Medulla oblongata (tissue), 1 donor: ENCODE data around the gene PHLDB2.

Experiments used
- DNase-seq: peaks from one replicate; pipeline ENCODE4 v3.0.0-alpha.2; 2015; ENCODE audit errors: extremely low spot score

The PHLDB2 gene

DNA sequence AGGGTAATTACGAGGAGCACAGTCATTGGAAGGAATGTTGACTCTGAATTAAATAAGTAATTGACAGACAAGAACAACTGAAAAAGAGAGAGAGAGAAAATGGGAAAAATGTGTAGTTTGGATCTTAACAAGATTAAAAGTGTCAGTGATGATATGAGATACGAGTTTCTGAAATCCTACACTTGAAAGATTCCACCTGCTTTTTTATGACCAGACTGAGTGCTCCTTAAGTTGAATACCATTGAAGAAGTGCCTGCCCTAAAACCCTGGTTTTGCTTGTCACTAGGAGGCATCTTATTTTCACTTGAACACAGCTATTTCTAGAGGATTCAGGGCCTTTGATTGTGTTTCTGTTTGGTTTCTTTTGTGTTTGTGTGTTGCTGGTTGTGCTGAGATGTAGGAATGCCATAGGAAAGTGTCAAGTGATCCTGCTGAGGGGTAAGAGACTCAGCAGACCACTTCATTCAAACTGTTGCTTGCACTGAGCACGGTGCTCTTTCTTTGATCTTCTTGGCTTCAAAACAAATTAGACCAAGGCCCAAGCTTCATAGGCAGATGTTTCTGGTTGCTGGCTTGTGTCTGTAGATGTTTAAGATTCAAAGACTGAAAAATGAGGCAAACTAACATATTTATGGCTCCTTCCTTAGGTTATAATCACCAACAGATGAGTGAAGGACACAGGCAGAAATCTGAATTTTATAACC lies 102.5 kb downstream of the PHLDB2 start:
- DNase-seq = no peak

DNA sequence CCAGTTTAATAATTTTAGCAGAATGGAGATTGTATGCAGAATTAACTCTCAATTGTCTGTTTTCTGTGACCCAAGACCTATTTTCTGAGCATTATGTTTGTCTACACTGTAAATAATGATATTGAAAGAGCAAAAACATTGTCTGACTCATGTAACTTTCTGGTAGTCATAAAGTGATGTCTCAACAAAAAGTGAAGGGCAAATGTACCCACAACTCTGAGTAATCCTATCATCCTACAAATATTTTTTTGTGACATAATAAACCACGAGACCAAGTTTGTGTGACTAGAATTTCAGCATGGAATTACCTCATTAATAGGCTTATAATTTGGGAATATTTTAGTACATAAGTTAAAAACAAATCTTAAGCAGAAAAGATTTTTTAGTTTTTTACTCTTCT lies 104.4 kb downstream of the PHLDB2 start:
- DNase-seq = no peak

DNA sequence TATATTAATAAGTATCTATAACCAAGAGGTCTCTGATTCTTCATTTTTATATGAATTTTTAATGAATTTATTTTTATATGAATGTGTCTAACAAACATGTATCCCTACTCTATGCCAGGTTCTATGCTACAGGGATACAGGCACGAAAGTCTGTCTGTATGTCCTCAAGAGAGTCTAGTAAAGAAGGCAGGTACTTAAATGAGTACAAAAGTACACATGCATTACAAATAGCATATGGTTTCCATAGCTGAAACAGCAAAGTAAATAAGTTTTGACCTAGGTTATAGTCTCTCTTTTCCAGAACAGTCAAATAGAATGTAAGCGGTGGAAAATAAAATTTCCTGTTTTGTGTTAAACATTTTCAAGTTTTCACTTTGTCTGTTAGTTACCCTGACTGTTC lies 106.4 kb downstream of the PHLDB2 start:
- DNase-seq = no peak

DNA sequence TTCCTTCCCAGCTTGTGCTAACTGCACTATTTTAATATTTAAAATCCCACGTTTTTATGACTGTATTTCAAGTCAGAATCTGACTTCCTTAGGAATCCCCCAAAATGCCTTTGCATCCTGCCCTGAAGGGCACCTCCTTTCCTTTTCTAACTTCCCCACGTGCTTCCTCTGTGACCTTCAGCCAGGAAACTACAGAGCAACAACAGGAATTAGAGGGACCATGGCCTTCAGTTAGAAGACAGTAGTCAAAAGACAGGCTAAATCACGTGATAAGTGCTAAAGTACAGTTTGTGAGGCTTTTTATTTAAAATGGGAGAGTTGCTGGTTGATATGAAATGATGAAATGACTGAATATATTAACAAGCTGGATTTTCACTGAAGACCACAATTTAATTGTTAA lies 108.0 kb downstream of the PHLDB2 start:
- DNase-seq = no peak

DNA sequence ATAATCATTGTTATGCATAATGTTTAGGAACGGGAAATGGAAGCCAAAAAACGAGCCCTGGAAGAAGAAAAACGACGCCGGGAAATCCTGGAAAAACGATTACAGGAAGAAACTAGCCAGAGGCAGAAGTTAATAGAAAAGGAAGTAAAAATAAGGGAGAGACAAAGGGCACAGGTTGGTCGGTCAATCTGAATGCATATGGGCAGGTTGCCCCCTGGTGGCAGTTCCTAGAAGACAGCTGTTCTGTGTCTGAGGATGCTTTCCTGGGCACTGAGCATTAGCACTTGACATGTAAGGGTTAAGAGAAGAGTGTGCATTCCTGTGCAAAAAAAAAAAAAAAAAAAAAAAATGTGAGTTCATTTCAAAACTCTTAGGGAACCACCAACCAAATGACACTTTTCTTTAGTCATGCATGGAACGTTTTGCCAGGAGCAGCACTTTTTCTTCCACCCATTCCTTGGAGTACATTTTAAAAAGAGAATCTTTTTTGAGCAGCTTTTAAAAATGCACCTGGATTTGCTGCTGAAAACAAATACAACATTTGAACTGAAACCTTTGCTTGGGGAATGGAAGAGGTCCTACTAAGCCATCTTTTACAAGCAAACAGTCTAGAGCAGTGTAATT lies 108.7 kb downstream of the PHLDB2 start:
- DNase-seq = peak; percentile 91

DNA sequence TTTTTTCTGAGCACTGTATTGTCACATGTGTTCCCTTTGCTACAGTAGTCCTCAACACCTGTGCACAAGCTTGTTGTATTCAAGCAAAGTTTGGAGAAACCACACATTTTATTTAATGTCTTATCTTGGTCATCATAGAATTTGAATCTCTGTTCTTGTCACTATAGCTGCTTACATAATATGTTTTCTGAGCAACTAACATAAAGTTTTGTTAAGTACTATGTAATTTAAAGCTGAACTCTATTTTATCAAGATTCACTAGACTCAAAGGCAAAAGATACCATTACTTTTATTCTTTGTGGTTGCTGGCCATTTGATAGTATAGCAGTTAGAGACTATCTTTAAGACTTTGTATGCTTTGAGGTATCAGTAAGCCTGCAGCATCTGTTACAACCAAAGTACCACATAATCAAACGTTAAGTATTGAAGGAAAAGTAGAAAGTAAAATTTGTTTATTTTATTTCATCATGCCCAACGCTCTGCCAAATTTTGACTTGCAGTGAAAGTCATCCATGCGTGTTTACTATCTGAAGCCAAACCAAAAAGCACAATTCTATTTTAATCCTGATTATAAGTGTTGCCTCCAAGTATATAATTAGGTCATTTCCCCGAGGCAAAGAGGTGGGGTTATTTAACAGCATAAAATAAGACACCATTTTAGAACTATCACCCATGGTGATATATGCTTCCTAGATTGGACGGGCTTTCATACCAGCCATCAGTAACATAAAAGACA lies 109.4 kb downstream of the PHLDB2 start:
- no peak for DNase-seq

DNA sequence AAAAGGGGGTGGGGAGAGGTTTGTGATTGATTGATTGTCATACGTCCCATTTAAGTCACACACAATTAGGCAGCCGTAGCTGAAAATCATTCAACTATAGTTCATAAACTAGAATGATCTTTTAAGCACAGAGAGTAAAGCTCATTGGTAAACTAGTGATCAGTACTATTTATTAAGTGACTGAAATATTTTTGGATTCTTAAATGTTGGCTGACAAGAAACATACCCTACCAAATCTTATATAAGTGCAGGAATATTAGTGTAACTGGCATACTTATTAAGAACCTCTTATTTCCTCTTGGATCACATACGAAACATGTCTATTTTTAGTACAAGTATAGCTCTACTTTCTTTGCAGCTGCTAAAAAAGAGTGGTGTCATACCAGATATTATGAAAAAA lies 111.3 kb downstream of the PHLDB2 start:
- DNase-seq = no peak

DNA sequence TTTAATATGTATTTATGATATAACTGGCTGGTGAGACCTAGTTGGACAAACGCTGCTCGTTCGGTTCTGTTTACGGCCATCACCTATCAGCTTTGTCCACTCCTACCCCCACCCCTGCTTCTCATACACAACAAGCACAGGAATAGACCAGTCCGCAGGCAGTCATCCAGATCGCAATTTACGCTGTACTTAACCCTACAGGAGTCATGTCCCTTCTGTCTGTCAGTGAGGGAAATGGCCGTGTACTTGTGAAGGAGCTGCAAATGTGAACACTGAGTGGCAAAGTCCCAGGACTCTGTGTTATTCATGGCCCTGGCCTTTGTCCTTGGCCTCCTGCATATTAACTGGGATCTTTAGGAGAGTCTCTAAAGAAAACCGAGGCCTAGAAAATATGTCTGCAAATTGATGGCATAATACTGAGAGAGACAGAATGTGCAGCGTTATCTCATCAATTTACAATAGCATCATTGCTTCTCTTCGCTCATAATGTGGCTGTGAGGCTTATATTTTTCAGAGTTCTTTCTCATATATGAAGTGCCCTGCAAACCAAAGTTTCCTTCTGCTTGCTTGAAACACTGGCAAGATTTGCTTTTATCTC lies 112.6 kb downstream of the PHLDB2 start:
- DNase-seq = no peak

DNA sequence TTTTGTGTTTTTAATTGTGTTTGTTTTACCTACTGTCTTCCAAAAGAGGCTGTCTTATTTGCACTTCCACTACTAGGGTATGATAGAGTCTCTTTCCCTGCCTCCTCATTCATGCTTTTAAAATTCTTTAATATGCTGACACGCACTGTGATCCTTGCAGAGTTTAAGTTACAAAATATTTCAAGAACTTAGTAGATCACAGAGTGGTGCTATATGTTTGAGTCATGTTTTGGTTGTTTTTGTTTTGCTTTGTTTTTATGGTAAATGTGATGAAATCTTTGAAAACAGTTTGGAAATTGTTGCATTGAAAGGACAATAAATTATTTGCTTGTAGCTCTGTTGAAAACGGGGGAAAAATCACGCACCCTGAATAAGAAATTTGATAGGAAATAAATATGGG lies 113.8 kb downstream of the PHLDB2 start:
- no peak for DNase-seq

DNA sequence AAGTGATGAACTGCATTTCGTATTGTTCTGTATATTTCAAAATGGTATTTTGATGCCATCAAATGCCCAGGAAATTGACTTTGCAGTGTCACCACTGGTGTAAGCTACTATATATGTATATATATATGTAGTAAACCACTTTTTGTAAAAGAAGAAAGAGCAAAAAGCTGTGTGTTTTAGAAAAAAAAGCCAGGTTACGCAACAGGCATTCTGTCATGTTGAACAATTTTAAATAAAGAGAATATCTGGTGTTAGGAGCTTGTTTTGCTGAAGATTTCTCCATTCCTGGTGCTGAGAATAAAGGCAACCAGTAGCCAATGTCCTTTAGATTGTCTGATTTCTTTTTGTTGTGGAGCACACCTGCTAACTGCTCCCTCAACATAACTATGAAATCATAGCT lies 116.1 kb downstream of the PHLDB2 start:
- no peak for DNase-seq

DNA sequence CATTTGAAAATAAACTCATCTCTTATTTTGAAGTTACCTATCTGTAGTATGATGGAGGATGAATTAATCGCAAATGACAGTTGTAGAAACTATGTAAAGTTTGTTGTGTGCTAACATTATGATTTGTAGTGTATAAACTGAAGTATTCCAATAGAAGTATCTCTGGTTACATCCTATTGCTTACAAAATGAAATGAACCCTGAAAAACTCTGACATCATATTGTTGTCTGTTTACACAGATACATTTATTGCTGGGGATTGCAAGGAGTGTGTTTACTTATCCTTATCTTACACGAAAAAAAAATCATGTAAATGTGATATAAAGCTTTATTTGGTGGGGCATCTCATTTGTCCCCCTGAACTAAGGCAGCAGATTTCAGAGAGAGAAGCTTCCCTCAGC lies 117.2 kb downstream of the PHLDB2 start:
- DNase-seq = no peak

DNA sequence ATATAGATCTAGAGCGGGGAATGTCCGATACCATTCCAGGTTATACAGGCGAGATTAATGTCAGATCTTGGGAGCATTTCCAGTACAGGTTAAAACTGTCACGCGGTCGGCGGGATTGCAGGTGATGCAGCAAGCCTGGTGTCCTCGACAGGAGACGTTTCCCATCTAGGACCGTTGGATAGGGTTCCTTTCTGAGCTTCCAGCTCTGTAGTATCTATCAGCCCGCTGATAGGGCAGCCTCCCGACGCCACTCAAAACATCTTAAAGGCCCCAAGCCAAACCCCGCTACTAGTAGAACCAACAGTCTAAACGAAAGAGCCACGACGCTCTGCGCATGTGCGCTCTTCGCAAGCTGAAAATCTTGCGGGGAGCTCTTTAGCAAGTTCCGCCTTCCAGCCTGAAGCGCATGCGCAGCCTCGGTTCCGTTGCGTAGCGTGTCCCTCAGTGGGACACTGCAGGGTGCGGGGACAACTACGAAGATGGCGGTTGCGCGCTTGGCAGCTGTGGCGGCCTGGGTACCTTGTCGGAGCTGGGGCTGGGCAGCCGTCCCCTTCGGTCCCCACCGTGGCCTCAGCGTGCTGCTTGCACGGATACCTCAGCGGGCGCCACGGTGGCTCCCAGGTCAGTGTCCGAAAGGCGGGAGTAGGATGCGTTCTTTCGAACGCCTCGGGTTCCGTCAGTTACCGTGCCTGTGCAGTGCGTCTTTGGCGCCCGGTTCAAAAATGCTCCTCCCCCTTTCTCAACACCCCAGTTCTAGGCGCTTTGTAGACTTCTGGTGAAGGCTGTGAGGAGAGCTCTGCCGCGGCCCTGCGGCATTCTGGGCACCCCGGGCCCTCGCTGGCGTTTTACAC lies 119.7 kb downstream of the PHLDB2 start, which contains the start of gene ABHD10:
Gene ABHD10 (plus strand): TSS at position 444 of the 851 bp plus-strand sequence. CDS start 36 bp downstream, at position 480.
- peak; percentile 99 for DNase-seq

DNA sequence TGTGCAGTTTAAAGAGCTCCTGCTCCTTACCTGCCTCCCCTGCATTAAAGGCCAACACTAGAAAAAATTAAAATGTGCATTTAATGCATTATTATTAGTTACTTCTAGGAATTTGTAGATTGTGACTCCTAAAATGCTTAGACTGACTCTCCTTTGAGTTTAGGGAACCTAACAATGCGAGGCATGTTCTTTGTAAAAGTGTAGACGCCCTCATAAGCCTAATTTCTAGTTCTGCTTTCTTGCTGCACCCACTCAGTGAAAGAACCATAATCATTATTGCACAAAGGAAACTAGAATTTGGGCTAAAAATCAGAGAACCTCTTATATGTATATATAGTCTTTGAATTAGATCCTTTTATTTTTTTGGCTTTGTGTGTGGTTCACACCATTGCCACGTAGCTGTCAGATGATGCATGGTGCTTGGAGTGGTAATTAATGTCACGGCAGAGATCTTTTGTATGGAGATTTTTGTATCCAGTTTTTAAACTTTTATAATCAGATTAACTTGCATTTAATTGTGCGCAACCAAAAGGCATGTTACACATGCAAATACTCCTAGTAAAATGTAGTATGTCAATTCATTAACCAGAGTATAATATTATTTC lies 120.5 kb downstream of the PHLDB2 start:
- peak; percentile 55 for DNase-seq

DNA sequence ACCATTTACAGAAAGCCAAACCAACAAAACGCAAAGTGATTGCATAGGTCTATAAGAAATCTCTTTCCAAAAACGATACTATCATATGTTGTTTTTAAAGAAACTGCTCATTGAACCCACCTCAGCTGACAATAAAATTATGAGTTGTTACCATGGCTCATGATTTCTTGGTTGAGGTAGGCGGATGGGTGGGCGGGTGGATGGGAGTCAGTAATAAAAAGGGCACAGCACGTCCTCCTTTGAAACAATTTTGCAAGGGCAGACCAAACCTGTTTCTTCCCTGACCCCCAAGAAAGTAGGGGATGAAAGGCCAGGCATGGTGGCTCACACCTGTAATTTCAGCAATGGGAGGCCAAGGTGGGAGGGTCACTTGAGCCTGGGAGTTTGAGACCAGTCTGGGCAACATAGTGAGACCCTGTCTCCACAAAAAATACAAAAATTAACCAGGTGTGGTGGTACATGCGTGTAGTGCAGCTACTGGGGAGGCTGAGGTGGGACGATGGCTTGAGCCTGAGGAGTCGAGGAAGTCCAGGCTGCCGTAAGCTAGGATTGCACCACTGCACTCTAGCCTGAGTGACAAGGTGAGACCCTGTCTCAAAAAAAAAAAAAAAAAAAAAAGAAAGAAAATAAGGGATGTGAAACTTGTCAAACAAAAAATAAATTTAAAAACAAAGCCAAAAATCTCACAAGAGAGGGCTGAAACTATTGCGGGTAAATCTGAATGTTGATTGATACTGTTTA lies 121.8 kb downstream of the PHLDB2 start:
- no peak for DNase-seq

DNA sequence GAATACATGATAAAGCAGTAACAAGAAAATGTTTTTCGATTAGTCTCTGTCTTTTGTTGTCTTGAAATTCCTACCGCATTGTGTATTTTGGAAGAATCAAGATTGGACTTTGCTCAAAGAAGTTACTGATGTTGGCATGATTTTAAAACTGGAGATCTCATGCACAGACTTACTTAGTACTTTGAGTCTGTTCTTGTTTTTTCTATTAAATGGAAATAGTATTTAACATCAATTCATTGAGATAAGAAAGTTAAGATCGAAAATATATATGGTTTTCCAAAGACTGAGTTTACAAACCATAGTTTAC lies 122.3 kb downstream of the PHLDB2 start:
- no peak for DNase-seq

DNA sequence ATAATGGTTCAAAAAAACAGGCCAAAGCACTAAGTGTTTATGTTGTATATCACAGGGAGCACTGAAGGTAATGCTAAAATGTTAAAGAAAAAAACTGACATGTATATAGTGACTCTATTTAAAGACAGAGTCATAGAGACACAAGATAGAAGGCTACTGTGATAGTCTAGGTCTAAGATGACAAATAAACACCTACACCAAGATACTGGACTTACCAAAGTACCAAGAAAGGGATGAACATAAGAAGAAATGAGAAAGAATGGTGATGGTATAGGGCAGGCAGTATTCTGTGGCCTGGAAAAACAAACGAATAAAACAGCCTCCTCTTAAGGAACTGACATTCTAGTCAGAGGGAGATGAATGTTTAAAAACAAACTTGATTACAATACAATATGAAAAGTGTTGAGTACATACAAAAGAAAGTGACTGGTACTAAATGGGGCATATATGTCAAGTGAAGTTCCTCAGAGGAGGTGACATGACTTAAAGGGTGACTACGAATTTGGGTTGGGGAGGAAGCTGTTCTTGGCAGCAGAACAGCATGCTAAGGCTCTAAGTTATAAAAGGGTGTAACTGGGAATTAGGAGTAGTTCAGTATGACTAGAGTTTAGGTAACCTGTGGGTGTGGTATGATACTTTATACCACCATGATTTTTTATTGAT lies 125.7 kb downstream of the PHLDB2 start:
- no peak for DNase-seq

DNA sequence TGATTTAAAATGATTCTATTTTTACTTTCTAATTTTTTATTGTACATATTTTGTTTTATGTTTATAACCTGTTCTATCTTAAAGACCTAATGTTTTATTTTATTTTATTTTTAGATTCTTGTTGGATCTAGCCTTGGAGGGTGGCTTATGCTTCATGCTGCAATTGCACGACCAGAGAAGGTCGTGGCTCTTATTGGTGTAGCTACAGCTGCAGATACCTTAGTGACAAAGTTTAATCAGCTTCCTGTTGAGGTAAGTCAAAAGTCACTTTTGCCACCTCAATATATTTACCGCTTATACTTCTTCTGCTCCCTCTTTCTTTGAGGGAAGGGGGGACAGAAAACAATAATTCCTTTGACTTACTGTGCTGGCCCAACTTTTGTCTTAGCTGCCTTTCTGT lies 127.7 kb downstream of the PHLDB2 start:
- DNase-seq = no peak

DNA sequence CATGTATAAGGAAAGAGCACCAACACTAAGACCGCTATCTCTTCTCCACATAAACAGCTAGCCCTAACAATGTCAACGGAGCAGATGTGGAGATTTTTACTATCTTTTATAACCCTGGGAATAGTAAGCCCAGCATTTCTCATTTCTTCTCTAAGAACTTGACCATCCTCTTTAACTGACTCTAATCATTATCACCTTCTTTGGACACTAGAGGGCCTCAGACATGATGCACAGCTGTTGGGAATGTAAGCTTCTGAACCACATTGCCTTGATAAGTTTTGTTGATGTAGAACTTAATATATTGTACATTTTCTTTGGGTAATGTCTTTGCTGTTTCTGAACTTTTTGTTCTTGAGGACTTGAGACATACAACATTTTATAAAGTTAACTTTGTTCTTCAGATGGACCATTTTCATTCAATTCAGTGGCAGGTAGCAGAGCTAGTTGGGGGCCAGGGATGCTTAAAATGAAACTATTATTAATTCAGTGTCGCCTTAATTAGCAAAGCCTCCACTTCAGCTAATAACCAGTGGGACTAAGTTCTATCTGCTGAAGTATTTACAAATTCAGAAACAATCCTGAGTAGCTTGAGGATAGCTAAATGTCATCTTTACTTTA lies 130.1 kb downstream of the PHLDB2 start:
- peak; percentile 88 for DNase-seq

DNA sequence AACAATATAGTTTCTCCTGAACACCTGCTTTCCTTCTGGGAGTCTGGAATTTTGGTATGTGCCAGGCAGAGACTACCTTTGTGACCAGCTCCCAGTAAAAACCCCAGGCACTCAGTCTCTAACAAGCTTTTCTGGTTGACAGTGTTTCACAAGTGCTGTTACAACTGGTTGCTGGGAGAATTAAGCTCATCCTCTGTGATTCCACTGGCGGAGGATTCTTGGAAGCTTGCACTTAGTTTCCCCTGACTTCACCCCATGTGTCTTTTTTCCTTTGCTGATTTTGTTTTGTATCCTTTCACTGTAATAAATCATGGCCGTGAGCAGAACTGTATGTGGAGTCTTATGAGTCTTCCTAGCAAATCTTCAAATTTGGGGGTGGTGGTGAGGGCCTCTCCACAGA lies 134.0 kb downstream of the PHLDB2 start:
- DNase-seq = peak; percentile 40
